CD4-positive, alpha-beta T cell treated with Interleukin-4 for 1 hour (primary cell): ENCODE results near the gene SLC26A2.

Source experiments
- DNase-seq, 2 donors: peaks; one replicate each; pipeline ENCODE4 v3.0.0-alpha.2; 2020 to 2022

The SLC26A2 gene

GRCh38 chr5:149960272-149961185, at the start of gene SLC26A2:
Gene SLC26A2 (plus strand): TSS chr5:149960758. CDS start chr5:149977653, 16,895 bp downstream.
- peak; percentile 95 for DNase-seq

- DNase-seq: no peak
Observed at GRCh38 chr5:149911031-149911430, 49.5 kb upstream of the SLC26A2 start.

GRCh38 chr5:149912226-149912871, 48.2 kb upstream of the SLC26A2 start:
- DNase-seq: no peak

- no peak for DNase-seq
Observed at GRCh38 chr5:149913436-149914419, 46.8 kb upstream of the SLC26A2 start.

GRCh38 chr5:149915392-149916260, 44.9 kb upstream of the SLC26A2 start:
- no peak for DNase-seq

GRCh38 chr5:149916334-149917072, 44.1 kb upstream of the SLC26A2 start:
- DNase-seq: no peak

GRCh38 chr5:149917073-149917676, 43.4 kb upstream of the SLC26A2 start:
- DNase-seq: no peak

GRCh38 chr5:149921597-149921996, 39.0 kb upstream of the SLC26A2 start:
- DNase-seq: no peak

GRCh38 chr5:149922950-149923349, 37.6 kb upstream of the SLC26A2 start:
- no peak for DNase-seq

GRCh38 chr5:149924486-149924885, 36.1 kb upstream of the SLC26A2 start:
- no peak for DNase-seq

- DNase-seq: no peak
Observed at GRCh38 chr5:149930043-149930748, 30.4 kb upstream of the SLC26A2 start.

- DNase-seq: no peak
Observed at GRCh38 chr5:149930749-149931574, 29.6 kb upstream of the SLC26A2 start.

GRCh38 chr5:149931992-149932436, 28.5 kb upstream of the SLC26A2 start:
- no peak for DNase-seq

GRCh38 chr5:149932445-149933350, 27.9 kb upstream of the SLC26A2 start:
- no peak for DNase-seq

GRCh38 chr5:149935431-149935901, 25.1 kb upstream of the SLC26A2 start:
- no peak for DNase-seq

- no peak for DNase-seq
Observed at GRCh38 chr5:149936044-149936699, 24.4 kb upstream of the SLC26A2 start.

- no peak for DNase-seq
Observed at GRCh38 chr5:149936700-149937091, 23.9 kb upstream of the SLC26A2 start.
